Astrocyte (in vitro differentiated cells and primary cell): ENCODE data around the gene NGFR.
A peak's percentile ranks its signal among the peaks of the same experiment; 100 is the strongest.

Experiments used
- CTCF ChIP-seq: IDR thresholded peaks from 2 replicates; pipeline ENCODE4 v1.5.1; 2011; ENCODE audit warnings: low read depth, mild to moderate bottlenecking, inconsistent platforms, low read length, moderate library complexity; ENCODE audit not compliant: insufficient read depth
- EZH2 ChIP-seq: IDR thresholded peaks from 2 replicates; pipeline ENCODE4 v1.6.1; 2012; ENCODE audit warnings: mild to moderate bottlenecking, low read length, inconsistent platforms; ENCODE audit not compliant: insufficient read depth

GRCh38 chr17:49557312-49558024, 62.4 kb downstream of the NGFR start:
- TF ChIP-seq CTCF (peak; percentile 57), EZH2 (no peak)
